K562 (cell line): ENCODE results near the gene PDE6B. TPM values are rescaled to one million over a fixed set of nuclear protein-coding genes. Genes with fewer than 3 reads are reported as not detected.

ENCODE experiments used
- NFE2L1 ChIP-seq: fragments of 450-650 bp; IDR thresholded peaks from 2 replicates; pipeline ENCODE4 v1.6.1; 2016; ENCODE audit warnings: missing genetic modification characterization, low read depth, mild to moderate bottlenecking, missing compliant biosample characterization, moderate library complexity, borderline replicate concordance
- RBM17 ChIP-seq: fragments of 200-400 bp; formaldehyde crosslinking; IDR thresholded peaks from 2 replicates; pipeline ENCODE4 v1.6.1; 2017; ENCODE audit warnings: low read depth, mild to moderate bottlenecking, low read length, borderline replicate concordance
- ZBTB1 ChIP-seq: sonication (generic); formaldehyde crosslinking; IDR thresholded peaks from 2 replicates; pipeline ENCODE4 v1.8.1; 2023; ENCODE audit warnings: missing genetic modification reagents, low read depth, mild to moderate bottlenecking, borderline replicate concordance
- ZNF592 ChIP-seq: fragments of 450-650 bp; IDR thresholded peaks from 2 replicates; pipeline ENCODE4 v1.6.1; 2017; ENCODE audit warnings: antibody characterized with exemption, mild to moderate bottlenecking
- polyA plus RNA-seq, 8 experiments: library from polyadenylated mRNA; depleted of rRNA in 4 of 8; stranded (reverse) in 5 of 8; unstranded in 3 of 8; fragments of >200 nt; fragmentation: Nextera tagmentation in 2 of 8; fragmentation: Illumina TruSeq in 1 of 8; extraction: Ambion mirVana in 2 of 8; extraction: Trizol in 1 of 8; gene quantifications; 2 replicates each; pipeline versions ENCODE4 v1.2.1 to v1.2.3, GENCODE V29; 2011 to 2014; ENCODE audit warnings: inconsistent platforms in 1 of 8, missing spikeins in 1 of 8
- total RNA-seq, 7 experiments: library from RNA; depleted of rRNA in 6 of 7; stranded (reverse); fragments of >200 nt in 6 of 7; fragmentation: Illumina TruSeq in 2 of 7; extraction: Trizol in 2 of 7; gene quantifications; 2 replicates each; pipeline versions ENCODE4 v1.2.1 to v1.2.3, GENCODE V29; 2011 to 2021; ENCODE audit warnings: low replicate concordance in 1 of 7
- TF ChIP-seq, protein P1 (sequence below): fragments of 200-600 bp; sonication (generic); IDR thresholded peaks from one replicate; pipeline ENCODE4 v1.6.1; 2012; ENCODE audit warnings: mild to moderate bottlenecking, low read depth, low read length, inconsistent platforms

PDE6B gene
- total and polyA plus RNA-seq, 9 of the 15 experiments (the other 6 are each of a cell fraction or from before 2014, with no cell fraction given): 0.04 TPM; not detected in 8

- TF ChIP-seq, protein P1, sequence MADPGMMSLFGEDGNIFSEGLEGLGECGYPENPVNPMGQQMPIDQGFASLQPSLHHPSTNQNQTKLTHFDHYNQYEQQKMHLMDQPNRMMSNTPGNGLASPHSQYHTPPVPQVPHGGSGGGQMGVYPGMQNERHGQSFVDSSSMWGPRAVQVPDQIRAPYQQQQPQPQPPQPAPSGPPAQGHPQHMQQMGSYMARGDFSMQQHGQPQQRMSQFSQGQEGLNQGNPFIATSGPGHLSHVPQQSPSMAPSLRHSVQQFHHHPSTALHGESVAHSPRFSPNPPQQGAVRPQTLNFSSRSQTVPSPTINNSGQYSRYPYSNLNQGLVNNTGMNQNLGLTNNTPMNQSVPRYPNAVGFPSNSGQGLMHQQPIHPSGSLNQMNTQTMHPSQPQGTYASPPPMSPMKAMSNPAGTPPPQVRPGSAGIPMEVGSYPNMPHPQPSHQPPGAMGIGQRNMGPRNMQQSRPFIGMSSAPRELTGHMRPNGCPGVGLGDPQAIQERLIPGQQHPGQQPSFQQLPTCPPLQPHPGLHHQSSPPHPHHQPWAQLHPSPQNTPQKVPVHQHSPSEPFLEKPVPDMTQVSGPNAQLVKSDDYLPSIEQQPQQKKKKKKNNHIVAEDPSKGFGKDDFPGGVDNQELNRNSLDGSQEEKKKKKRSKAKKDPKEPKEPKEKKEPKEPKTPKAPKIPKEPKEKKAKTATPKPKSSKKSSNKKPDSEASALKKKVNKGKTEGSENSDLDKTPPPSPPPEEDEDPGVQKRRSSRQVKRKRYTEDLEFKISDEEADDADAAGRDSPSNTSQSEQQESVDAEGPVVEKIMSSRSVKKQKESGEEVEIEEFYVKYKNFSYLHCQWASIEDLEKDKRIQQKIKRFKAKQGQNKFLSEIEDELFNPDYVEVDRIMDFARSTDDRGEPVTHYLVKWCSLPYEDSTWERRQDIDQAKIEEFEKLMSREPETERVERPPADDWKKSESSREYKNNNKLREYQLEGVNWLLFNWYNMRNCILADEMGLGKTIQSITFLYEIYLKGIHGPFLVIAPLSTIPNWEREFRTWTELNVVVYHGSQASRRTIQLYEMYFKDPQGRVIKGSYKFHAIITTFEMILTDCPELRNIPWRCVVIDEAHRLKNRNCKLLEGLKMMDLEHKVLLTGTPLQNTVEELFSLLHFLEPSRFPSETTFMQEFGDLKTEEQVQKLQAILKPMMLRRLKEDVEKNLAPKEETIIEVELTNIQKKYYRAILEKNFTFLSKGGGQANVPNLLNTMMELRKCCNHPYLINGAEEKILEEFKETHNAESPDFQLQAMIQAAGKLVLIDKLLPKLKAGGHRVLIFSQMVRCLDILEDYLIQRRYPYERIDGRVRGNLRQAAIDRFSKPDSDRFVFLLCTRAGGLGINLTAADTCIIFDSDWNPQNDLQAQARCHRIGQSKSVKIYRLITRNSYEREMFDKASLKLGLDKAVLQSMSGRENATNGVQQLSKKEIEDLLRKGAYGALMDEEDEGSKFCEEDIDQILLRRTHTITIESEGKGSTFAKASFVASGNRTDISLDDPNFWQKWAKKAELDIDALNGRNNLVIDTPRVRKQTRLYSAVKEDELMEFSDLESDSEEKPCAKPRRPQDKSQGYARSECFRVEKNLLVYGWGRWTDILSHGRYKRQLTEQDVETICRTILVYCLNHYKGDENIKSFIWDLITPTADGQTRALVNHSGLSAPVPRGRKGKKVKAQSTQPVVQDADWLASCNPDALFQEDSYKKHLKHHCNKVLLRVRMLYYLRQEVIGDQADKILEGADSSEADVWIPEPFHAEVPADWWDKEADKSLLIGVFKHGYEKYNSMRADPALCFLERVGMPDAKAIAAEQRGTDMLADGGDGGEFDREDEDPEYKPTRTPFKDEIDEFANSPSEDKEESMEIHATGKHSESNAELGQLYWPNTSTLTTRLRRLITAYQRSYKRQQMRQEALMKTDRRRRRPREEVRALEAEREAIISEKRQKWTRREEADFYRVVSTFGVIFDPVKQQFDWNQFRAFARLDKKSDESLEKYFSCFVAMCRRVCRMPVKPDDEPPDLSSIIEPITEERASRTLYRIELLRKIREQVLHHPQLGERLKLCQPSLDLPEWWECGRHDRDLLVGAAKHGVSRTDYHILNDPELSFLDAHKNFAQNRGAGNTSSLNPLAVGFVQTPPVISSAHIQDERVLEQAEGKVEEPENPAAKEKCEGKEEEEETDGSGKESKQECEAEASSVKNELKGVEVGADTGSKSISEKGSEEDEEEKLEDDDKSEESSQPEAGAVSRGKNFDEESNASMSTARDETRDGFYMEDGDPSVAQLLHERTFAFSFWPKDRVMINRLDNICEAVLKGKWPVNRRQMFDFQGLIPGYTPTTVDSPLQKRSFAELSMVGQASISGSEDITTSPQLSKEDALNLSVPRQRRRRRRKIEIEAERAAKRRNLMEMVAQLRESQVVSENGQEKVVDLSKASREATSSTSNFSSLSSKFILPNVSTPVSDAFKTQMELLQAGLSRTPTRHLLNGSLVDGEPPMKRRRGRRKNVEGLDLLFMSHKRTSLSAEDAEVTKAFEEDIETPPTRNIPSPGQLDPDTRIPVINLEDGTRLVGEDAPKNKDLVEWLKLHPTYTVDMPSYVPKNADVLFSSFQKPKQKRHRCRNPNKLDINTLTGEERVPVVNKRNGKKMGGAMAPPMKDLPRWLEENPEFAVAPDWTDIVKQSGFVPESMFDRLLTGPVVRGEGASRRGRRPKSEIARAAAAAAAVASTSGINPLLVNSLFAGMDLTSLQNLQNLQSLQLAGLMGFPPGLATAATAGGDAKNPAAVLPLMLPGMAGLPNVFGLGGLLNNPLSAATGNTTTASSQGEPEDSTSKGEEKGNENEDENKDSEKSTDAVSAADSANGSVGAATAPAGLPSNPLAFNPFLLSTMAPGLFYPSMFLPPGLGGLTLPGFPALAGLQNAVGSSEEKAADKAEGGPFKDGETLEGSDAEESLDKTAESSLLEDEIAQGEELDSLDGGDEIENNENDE: no peak
- TF ChIP-seq NFE2L1 (tag) (no peak), RBM17 (no peak), ZNF592 (no peak), ZBTB1 (CRISPR knock-in tag) (no peak)
Measured at GRCh38 chr4:635851-636627, 10.7 kb downstream of the PDE6B start (continued).
